GM21619 (cell line): ENCODE results near the gene TLR10.
A peak's percentile ranks its signal among the peaks of the same experiment; 100 is the strongest.

ENCODE experiments used
- ATAC-seq: cut with Tn5 transposase; IDR thresholded peaks from one replicate; pipeline ENCODE4 v1.9.1; 2021; ENCODE audit not compliant: unreplicated experiment

Gene TLR10

GRCh38 chr4:38734911-38735310 is 47.9 kb downstream of the TLR10 start:
- no peak for ATAC-seq

GRCh38 chr4:38734446-38734845 is 48.3 kb downstream of the TLR10 start:
- no peak for ATAC-seq

GRCh38 chr4:38733663-38734062 is 49.1 kb downstream of the TLR10 start:
- ATAC-seq, result no peak

- ATAC-seq, result peak; percentile 81
Observed at GRCh38 chr4:38730830-38731646, 51.8 kb downstream of the TLR10 start.

GRCh38 chr4:38730493-38730829 is 52.3 kb downstream of the TLR10 start:
- ATAC-seq, result no peak

GRCh38 chr4:38728631-38729141 is 54.1 kb downstream of the TLR10 start:
- ATAC-seq, result no peak

- ATAC-seq, result no peak
Observed at GRCh38 chr4:38724475-38724808, 58.3 kb downstream of the TLR10 start.

GRCh38 chr4:38723726-38724474 is 58.9 kb downstream of the TLR10 start:
- no peak for ATAC-seq

GRCh38 chr4:38723114-38723513 is 59.7 kb downstream of the TLR10 start:
- ATAC-seq, result no peak
